NCI-H1417 (cell line): ENCODE data around the gene NMNAT1.
A peak's percentile ranks its signal among the peaks of the same experiment; 100 is the strongest.
"Not testable (repeated sequence)": the region's sequence is repeated elsewhere in the genome, so short reads cannot be mapped to it uniquely, and the experiment has no call there.

Source experiments
- DNase-seq, 3 experiments: peaks; one replicate each; lab custom pipeline; 2025; lab: John Stamatoyannopoulos, UW

Gene NMNAT1

DNA sequence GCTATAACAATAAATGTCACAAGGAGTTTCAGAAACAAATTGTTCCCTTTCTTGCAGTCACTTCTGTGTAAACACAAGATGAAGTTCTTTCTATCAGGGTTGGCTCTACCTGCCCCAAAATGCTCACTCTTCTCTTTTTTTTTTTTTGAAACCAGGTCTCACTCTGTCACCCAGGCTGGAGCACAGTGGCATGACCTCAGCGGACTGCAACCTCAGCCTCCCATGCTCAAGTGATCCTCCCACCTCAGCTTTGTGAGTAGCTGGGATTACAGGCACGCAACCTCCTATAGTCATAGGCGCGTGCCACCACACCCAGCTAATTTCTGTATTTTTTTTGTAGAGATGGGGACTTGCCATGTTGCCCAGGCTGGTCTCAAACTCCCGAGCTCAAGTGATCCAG, 22.7 kb upstream of the NMNAT1 start:
- no peak for DNase-seq

DNA sequence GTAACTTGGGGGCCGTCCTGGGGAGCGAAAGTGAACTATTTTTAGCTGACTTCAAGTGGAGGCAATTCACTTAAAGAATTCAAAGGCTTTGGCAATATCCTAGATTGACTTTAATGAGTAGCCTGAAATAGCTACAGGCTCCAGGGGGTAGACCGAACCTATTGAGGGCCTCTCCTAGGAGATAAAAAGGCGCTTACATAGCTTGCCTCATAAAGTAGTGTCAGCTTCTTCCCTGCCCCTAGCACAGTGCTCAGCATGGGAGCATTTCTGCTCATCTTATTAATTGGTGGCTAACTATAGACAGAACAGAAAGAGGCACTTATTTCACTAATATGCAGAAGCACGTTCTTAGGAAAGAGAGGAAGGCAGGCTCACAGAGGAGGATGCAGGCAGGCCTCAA, 20.9 kb upstream of the NMNAT1 start:
- peak; percentile 53 to 84 (median 56) for DNase-seq

DNA sequence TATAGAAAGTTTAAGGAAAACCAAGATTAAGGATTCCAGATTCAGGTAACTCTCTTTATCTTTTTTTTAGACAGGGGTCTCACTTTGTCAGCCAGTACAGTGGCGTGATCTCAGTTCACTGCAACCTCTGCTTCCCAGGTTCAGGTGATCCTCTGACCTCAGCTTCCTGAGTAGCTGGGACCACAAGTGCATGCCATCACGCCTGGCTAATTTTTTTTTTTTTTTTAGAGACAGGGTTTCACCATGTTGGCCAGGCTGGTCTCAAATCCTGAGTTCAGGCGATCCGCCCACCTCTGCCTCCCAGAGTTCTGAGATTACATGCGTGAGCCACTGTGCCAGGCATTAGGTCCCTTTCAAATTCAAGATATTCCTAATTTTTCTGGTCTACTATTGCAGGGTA, 16.0 kb upstream of the NMNAT1 start:
- no peak for DNase-seq

DNA sequence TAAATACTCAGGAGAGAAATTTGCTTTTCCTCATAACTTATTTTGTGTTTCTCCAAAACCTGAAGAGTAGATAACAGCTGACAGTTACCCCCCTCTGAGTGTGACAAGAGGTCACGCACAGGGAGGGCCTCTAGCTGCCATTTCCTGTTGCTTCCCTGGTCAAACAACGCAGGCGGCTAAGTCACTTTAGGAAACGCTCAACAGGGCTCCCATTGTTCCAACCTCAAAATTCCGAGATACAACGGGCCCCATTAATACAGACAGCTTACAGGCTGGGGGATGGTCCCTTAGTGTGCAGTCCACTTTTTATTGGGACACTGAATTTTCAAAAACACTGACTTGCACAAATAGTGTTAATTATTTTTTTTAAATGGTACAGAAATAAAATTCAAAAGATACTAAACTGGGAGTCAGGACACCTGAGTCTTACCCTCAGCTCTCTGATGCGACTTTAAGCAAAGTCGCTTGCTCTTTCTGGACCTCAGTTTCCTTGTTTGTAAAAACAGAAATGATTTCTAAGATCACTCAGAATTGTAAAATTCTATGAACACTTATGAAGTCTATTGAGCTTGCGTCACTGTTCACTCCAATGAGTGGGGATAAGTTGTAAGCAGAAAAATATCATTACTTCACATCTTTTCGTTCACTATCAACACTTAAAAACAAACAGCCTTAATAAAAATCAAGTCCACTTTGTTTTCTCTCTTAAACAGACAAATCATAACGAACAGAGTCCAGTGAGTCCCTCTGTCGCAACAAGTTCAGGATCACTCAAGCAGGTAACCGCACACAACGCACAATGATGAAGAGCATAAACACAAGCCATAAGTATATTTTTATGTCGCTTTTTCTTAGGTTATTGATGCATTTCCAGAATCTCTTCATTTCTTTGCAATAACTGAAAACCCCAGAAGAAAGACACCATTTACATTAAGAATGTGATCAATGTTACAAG, 13.6 kb upstream of the NMNAT1 start:
- peak in 2 of 3 experiments; percentile 26 to 63 for DNase-seq

DNA sequence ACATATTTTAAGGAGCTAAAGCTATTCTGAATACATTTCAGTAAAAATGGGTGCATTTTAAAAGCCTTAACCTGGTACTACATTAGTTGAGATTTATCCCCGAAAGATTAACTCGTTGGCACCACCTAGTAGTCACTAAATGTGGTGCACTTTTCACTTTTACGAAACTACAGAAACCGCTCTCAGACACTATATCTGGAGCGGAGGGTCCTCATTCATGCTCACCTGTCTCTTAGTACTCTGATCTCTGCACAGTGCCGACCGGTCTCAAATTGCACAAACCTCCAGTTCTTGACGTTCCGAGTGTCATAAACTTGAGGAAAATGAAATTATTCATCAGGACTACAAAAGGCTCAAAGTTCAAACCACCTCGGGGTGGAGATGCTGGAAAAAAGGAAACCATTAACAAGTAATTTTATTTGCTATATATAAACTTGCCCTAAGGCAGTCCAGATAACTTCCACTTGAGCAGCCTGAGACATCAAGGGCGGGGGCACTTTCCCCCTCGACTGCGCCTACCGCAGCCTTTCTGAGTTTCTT, 806 bp upstream of the NMNAT1 start:
- peak; percentile 30 to 74 (median 53) for DNase-seq

DNA sequence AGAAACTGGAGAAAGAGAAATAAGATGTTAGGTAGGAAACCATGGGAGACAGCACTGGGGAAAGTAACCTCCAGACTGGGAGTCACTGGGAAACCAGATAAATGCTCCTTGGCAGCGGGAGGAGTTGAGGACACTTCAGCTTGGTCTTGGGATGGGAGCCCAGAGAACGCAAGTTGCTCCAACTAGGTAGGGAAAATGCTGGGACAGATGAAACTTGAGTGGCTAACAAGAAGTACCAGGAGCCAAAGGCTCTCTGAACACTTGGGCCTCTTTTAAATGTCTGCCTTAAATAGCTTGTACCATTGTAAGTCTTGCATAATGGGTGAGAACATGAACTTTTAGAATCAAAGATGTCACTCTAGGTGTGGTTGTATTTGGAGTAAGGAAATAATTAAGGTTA, 3.0 kb downstream of the NMNAT1 start:
- no peak for DNase-seq

DNA sequence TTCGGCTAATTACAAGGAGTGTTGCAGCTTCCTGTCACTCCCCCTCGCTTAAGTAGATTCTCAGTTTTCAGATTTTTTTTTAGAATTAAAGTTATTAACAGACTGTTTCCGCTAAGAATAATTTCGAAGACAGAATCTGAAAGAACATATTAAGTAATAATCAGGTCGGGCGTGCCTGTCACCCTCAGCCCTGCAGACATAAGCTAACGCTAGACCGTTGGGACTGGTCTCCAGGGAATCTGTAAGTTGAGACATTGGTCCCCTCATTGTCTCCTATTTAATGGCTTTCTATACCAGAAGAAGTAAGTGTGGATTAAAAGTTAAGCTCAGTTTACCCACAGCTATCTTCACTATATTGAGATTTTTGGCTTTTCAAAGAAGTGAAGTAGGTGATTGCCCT, 14.5 kb downstream of the NMNAT1 start:
- no peak for DNase-seq

DNA sequence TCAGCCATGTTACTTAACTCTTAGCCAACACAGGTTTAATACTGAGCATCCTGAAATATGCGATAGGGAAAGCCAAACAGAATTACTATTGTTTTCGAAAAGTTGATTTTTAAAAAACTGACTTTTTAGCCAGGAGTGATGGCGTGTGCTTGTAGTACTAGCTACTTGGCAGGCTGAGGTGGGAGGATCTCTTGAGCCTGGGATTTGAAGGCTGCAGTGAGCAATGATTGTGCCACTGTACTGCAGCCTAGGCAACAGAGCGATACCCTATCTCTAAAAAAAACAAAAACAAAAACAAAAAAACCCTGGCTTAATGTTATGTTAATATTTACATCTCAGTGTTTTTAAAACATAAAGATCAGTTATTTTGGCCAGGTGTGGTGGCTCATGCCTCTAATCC, 16.7 kb downstream of the NMNAT1 start:
- DNase-seq = no peak

DNA sequence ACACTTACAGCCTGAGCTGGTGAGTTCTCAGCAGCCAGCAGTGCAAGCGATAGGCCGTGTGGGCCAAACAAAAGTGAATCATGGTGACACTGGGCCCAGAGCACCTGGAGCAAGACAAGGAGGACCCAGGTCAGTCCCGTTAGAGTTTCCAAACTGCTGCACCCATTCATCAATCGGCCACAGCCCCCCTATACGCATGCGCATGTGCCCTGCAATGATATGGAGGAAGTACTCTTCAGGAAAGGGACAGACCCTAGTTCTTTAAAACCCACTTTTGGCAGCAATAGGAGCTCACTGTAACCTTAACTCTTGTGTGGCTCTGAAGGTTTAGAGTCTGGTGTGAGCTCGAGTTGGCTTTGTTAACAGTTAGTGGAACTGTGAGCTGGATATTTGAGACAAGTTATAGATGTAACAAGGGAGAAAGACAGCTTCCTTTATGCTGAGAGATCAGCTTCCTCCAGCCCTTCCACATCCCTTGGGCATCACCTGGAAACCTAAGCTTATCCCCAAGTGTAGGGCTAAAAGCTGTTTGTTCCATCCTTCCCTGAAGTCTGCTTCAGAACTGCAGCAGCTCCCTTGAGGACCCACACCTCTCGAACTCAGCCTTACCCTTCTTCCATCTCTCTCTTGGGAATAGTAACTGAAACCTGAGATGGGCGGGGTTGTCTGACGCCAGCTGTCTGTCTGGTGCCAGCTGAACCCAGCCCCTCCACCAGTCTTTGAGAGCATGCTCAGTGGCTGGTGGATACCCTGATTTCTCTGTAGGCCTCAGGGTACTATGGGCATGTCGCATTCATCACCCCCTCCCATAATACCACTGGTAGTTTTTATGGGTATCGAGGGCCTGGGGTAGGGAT, 17.7 kb downstream of the NMNAT1 start:
- peak; percentile 2 to 92 (median 54) for DNase-seq

DNA sequence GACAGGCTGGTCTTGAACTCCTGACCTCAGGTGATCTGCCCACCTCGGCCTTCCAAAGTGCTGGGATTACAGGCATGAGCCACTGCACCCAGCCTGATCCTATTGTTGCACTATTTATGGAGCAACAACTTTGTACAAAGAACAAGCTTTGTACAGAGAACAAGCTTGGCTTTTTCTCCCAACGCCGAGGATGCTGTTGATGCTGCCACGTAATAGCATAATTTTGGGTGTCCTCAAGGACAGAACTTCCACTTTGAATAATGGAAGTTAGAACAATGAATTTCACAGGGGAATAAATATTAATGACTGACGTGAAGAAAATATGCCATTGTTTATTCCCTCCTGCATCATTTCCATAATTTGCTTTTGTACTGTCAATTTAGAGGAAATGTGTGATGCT, 41.0 kb downstream of the NMNAT1 start:
- DNase-seq = no peak

DNA sequence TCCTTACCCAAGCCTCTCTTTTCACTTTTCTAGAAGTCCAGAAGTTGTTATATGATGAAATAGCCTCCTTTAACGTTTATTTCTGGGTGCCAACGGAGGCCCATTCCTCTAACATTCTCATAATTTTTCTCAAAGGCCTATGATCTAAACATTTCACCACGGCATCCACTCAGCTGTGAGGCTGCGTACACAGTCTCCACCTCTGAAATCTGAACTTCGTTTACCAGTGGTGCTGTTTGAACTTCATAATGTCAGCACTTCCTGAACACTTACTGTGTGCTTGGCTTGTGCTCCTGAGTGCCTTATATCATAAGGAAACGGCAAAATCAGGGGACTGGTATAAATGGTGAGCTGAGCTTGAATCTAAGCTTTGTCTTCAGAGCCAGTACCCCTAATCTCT, 41.7 kb downstream of the NMNAT1 start:
- DNase-seq = peak in 1 of 3 experiments; percentile 6

DNA sequence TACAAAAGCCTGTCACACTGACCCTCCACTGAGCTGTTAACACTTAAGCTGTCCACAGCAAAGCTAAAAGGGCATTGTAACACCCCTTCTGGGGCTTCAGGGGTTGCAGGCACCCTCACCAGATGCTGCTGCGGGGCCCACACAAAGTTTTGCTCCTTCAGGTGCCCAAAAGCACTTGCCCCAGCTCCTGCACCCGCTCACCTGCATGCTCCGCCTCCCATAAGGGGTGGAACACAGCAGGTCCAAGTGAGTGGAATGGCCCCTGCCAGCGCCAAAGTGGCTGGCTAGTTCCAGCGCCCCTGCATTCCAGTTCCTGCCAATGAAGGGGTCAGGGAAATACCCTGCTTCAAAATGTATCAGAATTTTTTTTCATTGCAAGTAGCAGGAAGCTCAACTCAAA, 46.5 kb downstream of the NMNAT1 start:
- no peak for DNase-seq

DNA sequence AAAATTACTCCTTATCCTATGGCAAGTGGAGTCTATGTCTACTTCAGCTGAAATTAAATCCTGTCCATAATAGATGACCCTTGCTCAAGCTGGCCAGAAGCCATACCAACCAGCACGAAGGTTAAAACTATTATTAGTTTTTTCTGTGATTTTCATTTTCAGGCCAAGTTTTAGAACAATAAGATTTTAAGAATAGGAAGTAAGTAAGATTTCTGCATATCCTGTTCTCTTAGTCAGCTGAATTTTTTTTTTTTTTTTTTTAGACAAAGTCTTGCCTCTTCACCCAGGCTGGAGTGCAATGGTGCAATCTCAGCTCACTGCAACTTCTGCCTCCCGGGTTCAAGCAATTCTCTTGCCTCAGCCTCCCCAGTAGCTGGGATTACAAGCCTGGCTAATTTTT, 47.7 kb downstream of the NMNAT1 start:
- no peak for DNase-seq

DNA sequence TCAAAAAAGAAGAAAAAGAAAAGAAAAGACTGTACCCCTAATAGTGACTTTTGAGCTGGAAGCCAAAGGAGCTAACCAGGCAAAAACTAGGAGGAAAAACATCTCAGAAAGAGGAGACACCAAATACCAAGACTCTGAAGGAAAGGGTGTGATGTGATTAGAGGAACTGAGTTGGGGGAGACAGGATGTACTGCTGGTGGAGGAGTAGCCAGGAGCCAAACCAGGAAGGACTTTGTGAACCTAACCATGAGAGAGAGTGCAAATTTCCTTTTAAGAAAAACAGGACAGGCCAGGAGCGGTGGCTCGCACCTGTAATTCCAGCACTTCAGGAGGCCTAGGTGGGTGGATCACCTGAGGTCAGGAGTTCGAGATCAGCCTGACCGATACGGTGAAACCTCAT, 49.6 kb downstream of the NMNAT1 start:
- DNase-seq = no peak

DNA sequence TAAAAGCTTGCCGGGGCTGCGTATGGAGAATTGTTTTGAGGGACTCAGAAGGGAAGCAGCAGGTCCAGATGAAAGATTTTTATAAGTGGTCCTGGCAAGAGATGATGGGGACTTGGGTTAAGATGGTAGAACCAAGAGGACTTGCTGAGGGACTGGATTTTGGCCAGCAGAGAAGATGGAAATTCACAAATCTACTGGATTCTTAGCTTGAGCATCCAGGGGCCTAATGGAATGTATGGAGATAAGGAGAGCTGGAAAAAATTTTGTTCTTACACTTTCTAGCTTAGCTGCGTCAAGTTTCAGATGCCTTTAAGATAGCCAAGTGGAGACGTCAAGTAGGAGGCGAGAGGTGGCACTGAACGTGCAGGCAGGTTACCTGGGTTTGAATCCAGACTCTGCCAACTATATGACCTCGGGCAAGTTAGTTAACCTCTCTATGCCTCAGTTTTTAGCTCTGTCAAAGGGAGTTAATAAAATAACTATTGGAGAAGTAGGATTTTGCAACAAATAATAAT, 50.3 kb downstream of the NMNAT1 start:
- no peak for DNase-seq

DNA sequence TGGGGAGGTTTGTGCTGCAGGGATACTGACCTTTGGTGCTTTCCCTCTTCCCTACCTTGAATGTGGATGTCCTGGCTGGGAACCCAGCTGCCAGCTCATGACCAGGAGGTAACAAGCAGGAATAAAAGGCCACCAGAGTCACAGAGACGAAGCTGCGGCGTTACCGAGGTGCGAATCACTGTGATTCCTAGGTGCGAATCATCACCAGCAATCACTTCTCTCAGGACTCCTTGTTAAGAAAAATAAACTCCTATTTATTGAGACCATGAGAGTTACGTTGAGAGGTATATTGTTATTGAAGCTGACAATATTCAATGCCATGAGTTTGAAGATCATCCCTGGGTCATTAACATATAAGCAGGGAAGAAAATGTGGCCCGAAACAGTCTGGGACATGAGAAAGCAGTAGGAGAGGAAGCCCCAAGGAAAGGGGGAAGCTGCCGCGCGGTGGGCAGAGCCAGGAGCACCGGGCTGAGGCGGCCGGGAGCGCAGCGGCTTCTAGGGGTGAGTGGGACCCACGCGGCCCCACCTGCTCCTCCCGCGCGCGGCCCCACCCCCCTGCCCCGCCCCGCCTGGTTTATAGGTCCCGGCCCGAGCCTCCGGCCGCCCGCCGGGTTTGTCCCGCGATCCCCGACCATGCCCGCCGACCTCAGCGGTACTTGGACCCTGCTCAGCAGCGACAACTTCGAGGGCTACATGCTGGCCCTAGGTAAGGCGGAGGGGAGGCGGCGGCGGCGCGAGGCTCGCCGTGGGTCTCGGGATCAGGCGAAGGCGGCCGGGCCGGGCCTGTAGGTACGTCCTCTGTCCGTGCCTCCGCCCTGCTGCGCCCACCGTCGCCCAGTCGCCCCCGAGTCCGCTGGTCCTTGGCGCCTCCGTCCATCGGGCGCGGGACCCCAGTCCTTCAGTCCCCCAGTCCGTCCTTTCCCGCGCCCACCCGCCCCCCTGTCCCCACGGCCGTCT, 53.6 kb downstream of the NMNAT1 start, which contains the start of gene RBP7:
Gene RBP7, plus strand, starts transcription at position 605 of the 959 bp plus-strand sequence. Its CDS starts 31 bp downstream, at position 636.
- DNase-seq = peak in 2 of 3 experiments; percentile 26 to 30

DNA sequence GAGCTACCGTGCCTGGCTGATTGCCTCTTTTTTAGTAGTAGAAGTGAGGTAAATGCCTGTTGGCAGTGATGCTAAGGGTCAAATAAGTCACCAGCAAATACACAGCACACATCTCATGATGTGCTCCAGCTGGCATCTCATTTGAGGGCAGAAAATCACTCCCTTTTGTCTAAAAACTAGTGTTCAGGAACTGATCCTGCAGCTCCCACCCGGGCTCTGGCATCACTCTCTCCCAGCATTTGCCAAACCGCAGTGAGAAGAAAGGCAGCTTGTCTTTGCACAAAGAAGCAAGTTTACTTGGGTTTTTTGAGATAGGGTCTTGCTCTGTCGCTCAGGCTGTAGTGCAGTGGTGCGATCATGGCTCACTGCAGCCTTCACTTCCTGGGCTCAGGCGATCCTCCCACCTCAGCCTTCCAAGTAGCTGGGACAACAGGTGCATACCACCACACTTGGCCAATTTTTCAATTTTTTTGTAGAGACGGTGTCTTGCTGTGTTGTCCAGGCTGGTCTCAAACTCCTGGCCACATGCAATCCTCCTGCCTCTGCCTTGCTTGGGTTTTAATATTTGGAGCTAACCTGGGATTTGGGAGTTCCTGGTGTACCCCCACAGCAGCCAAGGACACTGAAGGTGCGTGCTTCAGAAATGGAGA, 57.9 kb downstream of the NMNAT1 start:
- DNase-seq = no peak

DNA sequence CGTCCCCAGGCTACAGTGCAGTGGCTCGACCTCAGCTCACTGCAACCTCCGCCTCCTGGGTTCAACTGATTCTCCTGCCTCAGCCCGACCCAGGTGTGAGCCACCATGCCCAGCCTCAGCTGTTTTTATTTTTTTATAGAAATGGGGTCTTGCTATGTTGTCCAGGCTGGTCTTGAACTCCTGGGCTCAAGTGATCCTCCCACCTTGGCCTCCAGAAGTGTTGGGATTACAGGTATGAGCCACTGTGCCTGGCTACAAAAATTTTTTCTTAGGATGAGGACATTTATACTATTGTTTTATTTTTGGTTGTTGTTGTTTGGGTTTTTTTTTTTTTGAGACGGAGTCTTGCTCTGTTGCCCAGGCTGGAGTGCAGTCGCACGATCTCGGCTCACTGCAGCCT, 62.0 kb downstream of the NMNAT1 start:
- DNase-seq = not testable (repeated sequence)

DNA sequence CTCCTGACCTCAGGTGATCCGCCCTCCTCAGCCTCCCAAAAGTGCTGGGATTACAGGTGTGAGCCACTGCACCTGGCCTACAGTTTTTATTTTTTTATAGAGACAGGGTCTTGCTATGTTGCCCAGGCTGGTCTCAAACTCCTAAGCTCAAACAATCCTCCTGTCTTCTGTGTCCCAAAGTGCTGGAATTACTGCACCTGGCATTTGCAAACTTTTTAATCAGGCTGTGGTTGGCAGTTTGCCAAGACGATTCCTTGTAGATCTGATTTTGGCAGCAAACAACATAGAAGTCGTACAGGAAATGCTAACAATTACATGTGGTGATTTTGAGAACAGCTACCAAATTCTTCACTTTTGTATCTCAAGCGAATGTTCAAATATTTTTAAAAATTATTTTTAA, 63.9 kb downstream of the NMNAT1 start:
- DNase-seq = peak in 1 of 3 experiments; percentile 7

DNA sequence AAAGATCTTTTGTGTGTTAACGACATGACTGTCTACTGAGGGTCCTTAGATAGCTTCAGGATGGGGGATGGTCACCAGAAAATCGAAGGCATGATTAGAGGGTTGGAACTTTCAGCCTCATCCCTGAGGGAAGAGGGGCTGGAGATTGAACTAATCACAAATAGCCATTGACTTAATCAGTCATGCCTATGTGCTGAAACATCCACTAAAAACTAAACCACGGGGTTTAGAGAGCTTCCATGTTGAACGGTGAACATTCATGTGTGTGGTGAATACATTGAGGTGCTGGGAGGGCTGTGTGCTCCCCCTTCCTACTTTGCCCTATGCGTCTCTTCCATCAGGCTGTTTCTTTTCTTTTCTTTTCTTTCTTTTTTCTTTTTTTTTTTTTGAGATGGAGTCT, 70.7 kb downstream of the NMNAT1 start:
- DNase-seq = no peak

DNA sequence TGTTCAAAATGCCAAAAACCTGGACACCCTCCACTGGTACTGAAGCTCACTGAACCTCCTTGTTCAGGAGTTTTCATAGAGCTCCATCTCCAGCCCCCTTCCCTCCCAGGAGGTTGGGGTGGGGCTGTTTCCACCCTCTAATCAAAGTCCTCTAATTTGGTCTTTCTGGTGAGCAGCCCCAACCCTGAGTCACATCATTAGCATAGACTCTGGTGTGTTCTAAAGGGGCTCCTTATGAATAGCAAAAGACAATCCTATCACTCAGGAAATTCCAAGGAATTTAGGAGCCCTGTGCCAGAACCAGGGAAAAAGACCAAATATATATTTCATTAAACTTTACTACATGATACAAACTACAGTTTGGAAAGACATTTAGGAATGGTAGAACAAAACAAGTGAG, 76.3 kb downstream of the NMNAT1 start:
- DNase-seq = no peak
